Osteoblast (primary cell): ENCODE results near the gene FMN1. TPM values are rescaled to one million over a fixed set of nuclear protein-coding genes. Genes with fewer than 3 reads are reported as not detected.
A peak's percentile ranks its signal among the peaks of the same experiment; 100 is the strongest.

ENCODE experiments used
- DNase-seq: peaks from one replicate; pipeline ENCODE4 v3.0.0; 2011; ENCODE audit warnings: low spot score, mixed read lengths; ENCODE audit not compliant: insufficient read length; ENCODE audit errors: missing footprints
- H2AFZ ChIP-seq: 2 replicates; pipeline ENCODE4 v1.6.0; 2011; ENCODE audit warnings: mild to moderate bottlenecking, low read length
- H3K27ac ChIP-seq: 2 replicates; pipeline ENCODE4 v1.5.1; 2011; ENCODE audit warnings: mild to moderate bottlenecking, low read depth, low read length, moderate library complexity
- H3K27me3 ChIP-seq: 2 replicates; pipeline ENCODE4 v1.6.0; 2012; ENCODE audit warnings: mild to moderate bottlenecking, control low read depth, inconsistent platforms, low read length, moderate library complexity; ENCODE audit not compliant: insufficient read depth
- H3K36me3 ChIP-seq: 2 replicates; pipeline ENCODE4 v1.5.1; 2011; ENCODE audit warnings: mild to moderate bottlenecking, low read length, control low read depth, moderate library complexity; ENCODE audit not compliant: insufficient read depth
- H3K4me1 ChIP-seq: 2 replicates; pipeline ENCODE4 v1.5.1; 2011; ENCODE audit warnings: mild to moderate bottlenecking, low read length, control low read depth, moderate library complexity; ENCODE audit not compliant: insufficient read depth
- H3K4me2 ChIP-seq: 2 replicates; pipeline ENCODE4 v1.6.0; 2011; ENCODE audit warnings: mild to moderate bottlenecking, low read length; ENCODE audit not compliant: insufficient read depth
- H3K4me3 ChIP-seq: fragments of 200-600 bp; sonication (generic); 3 replicates; pipeline ENCODE4 v1.5.1; 2012; ENCODE audit warnings: mild to moderate bottlenecking, low read length, inconsistent platforms; ENCODE audit not compliant: insufficient read depth
- H3K79me2 ChIP-seq: 2 replicates; pipeline ENCODE4 v1.6.0; 2012; ENCODE audit warnings: mild to moderate bottlenecking, low read length, control low read depth, inconsistent platforms; ENCODE audit not compliant: insufficient read depth
- H3K9me3 ChIP-seq: 2 replicates; pipeline ENCODE4 v1.5.1; 2011; ENCODE audit warnings: low read depth, low read length, control low read depth
- H4K20me1 ChIP-seq: 2 replicates; pipeline ENCODE4 v1.6.0; 2012; ENCODE audit warnings: mild to moderate bottlenecking, low read length, control low read depth; ENCODE audit not compliant: insufficient read depth
- total RNA-seq: library from RNA; depleted of rRNA; stranded (reverse); fragments of >200 nt; gene quantifications from 2 replicates; pipeline ENCODE4 v1.2.3, GENCODE V29; 2012
- TF ChIP-seq, protein P1 (sequence below): IDR thresholded peaks from 2 replicates; pipeline ENCODE4 v1.5.1; 2011; ENCODE audit warnings: mild to moderate bottlenecking, low read depth, low read length, moderate library complexity; ENCODE audit errors: extremely low read depth

Gene FMN1
- total RNA-seq, 1 donor, result 9.0 TPM

DNA sequence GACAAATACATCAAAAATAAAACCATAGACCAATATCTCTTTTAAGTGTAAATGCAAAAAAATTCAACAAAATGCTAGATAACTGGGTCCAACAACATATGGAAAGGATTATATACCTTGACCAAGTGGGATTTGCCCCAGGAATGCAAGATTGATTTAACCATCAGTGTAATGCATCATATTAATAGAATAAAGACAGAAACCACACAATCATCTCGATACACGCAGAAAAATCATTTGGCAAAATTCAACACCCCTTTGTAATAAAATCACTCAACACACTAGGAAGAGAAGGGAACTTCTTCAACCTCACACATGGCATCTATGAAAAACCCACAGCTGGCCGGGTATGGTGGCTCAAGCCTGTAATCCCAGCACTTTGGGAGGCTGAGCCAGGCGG lies 457.2 kb downstream of the FMN1 start:
- Histone ChIP-seq H3K9me3 (no peaks in the 10 kb centered on the region), H3K4me1 (peaks cover 14% of the 10 kb centered on the region), H3K4me3 (no peak overlapping the region), H4K20me1 (peaks cover 11% of the 10 kb centered on the region), H3K4me2 (no peak overlapping the region), H3K27ac (peak overlapping the region; percentile 50), H2AFZ (no peak overlapping the region), H3K36me3 (peaks cover 46% of the 10 kb centered on the region), H3K27me3 (no peaks in the 10 kb centered on the region), H3K79me2 (peaks cover 8% of the 10 kb centered on the region)
- DNase-seq, result no peak
- TF ChIP-seq, protein P1, sequence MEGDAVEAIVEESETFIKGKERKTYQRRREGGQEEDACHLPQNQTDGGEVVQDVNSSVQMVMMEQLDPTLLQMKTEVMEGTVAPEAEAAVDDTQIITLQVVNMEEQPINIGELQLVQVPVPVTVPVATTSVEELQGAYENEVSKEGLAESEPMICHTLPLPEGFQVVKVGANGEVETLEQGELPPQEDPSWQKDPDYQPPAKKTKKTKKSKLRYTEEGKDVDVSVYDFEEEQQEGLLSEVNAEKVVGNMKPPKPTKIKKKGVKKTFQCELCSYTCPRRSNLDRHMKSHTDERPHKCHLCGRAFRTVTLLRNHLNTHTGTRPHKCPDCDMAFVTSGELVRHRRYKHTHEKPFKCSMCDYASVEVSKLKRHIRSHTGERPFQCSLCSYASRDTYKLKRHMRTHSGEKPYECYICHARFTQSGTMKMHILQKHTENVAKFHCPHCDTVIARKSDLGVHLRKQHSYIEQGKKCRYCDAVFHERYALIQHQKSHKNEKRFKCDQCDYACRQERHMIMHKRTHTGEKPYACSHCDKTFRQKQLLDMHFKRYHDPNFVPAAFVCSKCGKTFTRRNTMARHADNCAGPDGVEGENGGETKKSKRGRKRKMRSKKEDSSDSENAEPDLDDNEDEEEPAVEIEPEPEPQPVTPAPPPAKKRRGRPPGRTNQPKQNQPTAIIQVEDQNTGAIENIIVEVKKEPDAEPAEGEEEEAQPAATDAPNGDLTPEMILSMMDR, result no peak

DNA sequence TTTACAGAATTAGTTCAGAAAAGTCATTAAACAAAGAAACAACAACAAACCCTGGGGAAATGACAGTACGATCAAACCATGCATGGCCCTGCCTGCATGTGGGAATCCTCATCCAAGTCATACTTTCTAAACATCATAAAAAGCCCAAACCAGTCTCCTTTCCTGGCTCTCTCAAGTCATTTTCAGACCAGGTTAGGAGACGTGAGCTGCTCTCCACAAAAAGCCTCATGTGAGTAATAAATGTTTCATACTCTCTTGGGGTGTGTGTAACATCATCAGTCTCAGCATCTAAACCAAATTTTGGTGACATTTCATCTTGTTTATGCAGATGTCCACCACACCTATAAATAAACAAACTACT lies 457.8 kb downstream of the FMN1 start:
- Histone ChIP-seq H3K4me3 (no peak overlapping the region), H4K20me1 (peaks cover 15% of the 10 kb centered on the region), H3K27ac (peak overlapping the region; percentile 50), H3K9me3 (no peaks in the 10 kb centered on the region), H2AFZ (no peak overlapping the region), H3K36me3 (peaks cover 52% of the 10 kb centered on the region), H3K4me1 (peaks cover 21% of the 10 kb centered on the region), H3K4me2 (no peak overlapping the region), H3K27me3 (no peaks in the 10 kb centered on the region), H3K79me2 (peaks cover 14% of the 10 kb centered on the region)
- DNase-seq, result no peak
- TF ChIP-seq, protein P1, result no peak

DNA sequence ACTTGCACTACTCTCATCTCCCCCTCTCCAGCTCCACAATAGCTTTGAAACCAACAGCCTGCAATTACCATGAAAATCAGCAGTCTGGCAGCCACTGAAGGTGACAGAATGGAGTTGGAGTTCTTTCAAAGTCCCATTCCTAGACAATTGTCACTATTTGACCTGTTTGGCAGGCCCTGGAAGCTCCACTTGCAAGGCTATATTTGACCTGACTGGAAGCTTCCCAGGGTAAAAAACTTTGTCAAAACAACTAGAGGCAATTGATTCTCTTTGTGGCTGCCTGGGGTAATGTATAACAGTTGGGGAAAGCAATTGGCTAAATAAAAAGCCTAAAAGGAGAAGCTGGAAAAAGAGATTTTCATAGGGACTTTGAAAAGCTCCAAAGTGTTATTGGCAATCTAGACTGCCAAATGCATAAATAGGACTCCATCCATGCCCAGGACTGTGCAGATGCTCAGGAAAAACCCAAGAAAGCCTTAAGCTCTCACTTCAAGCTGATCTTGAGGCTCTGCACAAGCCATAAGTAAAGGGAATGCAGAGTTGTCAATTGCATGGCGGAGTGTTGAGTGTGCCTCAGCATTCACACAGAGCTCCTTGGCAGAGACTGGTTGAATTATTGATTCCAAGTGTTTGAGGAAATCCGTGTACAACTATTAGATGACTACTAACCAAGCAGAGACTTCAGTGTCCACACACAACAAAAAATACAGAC lies 458.4 kb downstream of the FMN1 start:
- H3K9me3 ChIP-seq, result no peaks in the 10 kb centered on the region
- H3K27ac ChIP-seq, result peak overlapping the region; percentile 50
- H3K4me1 ChIP-seq, result peaks cover 26% of the 10 kb centered on the region
- DNase-seq, result no peak
- no peak overlapping the region for H3K4me2 ChIP-seq
- H3K4me3 ChIP-seq, result no peak overlapping the region
- peaks cover 57% of the 10 kb centered on the region for H3K36me3 ChIP-seq
- H2AFZ ChIP-seq, result no peak overlapping the region
- H4K20me1 ChIP-seq, result peaks cover 16% of the 10 kb centered on the region
- TF ChIP-seq, protein P1, result no peak
- no peaks in the 10 kb centered on the region for H3K27me3 ChIP-seq
- peaks cover 19% of the 10 kb centered on the region for H3K79me2 ChIP-seq

DNA sequence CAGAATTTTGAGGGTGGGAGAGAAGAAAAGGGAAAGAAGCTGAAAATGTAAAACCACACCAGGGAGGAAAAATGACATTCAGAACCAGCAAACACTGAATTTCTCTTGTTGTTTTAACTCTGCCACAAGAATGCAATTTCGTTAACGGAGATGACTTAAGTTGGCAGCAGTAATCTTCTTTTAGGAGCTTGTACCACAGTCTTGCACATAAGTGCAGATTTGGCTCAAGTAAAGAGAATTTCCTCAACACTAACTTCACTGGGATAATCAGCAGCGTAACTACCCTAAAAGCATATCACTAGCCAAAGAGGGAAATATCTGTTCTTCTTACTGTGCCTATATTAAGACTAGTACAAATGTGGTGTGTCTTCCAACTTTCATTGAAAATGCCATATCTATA lies 461.2 kb downstream of the FMN1 start:
- TF ChIP-seq, protein P1, result no peak
- no peak overlapping the region for H2AFZ ChIP-seq
- peak overlapping the region; percentile 15 for H3K4me3 ChIP-seq
- no peaks in the 10 kb centered on the region for H3K9me3 ChIP-seq
- H3K27ac ChIP-seq, result peak overlapping the region; percentile 64
- DNase-seq, result peak; percentile 62
- peaks cover 37% of the 10 kb centered on the region for H3K4me1 ChIP-seq
- peaks cover 82% of the 10 kb centered on the region for H3K36me3 ChIP-seq
- peaks cover 35% of the 10 kb centered on the region for H4K20me1 ChIP-seq
- H3K4me2 ChIP-seq, result peak overlapping the region; percentile 42
- H3K27me3 ChIP-seq, result no peaks in the 10 kb centered on the region
- peaks cover 44% of the 10 kb centered on the region for H3K79me2 ChIP-seq
